ENCODE measurements around the gene EMP2. TPM values are rescaled to one million over a fixed set of nuclear protein-coding genes. Genes with fewer than 3 reads are reported as not detected.

EMP2 gene
- total and polyA plus RNA-seq, 2 of the 4 experiments (the other 2 are of a cell fraction) = 13.8 to 18.3 TPM

- WGBS, 2 experiments (ENCODE audit: extremely low coverage in 2 of 2, insufficient read length in 1 of 2) = no CpG with 5 or more reads among the region's 7 CpGs
- ChIA-PET CTCF (no interaction called here), POLR2A (ENCODE audit: unreplicated experiment) (no interaction called here)
- no peaks in the 10 kb centered on the region for H3K79me1 ChIP-seq (ENCODE audit: low read depth in 1 of 2, low read length in 2 of 2)
- H4K20me1 ChIP-seq (ENCODE audit: insufficient read depth, low read length) = no peaks in the 10 kb centered on the region
- ATAC-seq (ENCODE audit: low read depth) = no peak
- no peak overlapping the region for H2AK5ac ChIP-seq (ENCODE audit: low read depth, low read length)
- in situ Hi-C loops (cut with MboI; ENCODE audit: low sequenced_read_pairs) = loop anchor here (10.0 kb wide), 1 partner anchor 388 kb away; no protein-coding TSS in a partner anchor
- no peak overlapping the region for H3K14ac ChIP-seq (replicated peaks; ENCODE audit: low read depth, low read length)
- no TSS peak for BruUV-seq (replicated peaks)
- no peak overlapping the region for H2BK120ac ChIP-seq (ENCODE audit: low read depth, low read length)
- no peak overlapping the region for H4K5ac ChIP-seq (ENCODE audit: low read depth, low read length)
- intact Hi-C loops (cut with micrococcal nuclease) = no loop called here
- H3K4me3 ChIP-seq (ENCODE audit: insufficient read depth, low read depth, low read length) = no peak overlapping the region
- no peak overlapping the region for H3K27ac ChIP-seq (ENCODE audit: insufficient read depth, low read length)
- 0 out of 2 replicates have a peak, but pooled peaks cover 1% of the 10 kb centered on the region for H3K36me3 ChIP-seq (ENCODE audit: control insufficient read depth, insufficient read depth, low read length)
- no peak overlapping the region for H4K91ac ChIP-seq (ENCODE audit: insufficient read depth, low read depth, low read length)
- H3K18ac ChIP-seq (ENCODE audit: low read depth, low read length) = no peak overlapping the region
- no peak overlapping the region for H2AK9ac ChIP-seq (replicated peaks; ENCODE audit: low read depth, low read length, poor library complexity)
- no peak overlapping the region for H2BK5ac ChIP-seq (ENCODE audit: low read depth, low read length, poor library complexity, severe bottlenecking)
- H3K23ac ChIP-seq (ENCODE audit: low read depth, low read length) = no peak overlapping the region
- H3K4me1 ChIP-seq (ENCODE audit: control insufficient read depth, insufficient read depth, low read length) = no peaks in the 10 kb centered on the region
- H3K4ac ChIP-seq (ENCODE audit: low read depth, low read length) = no peak overlapping the region
- no peaks in the 10 kb centered on the region for H3K9me1 ChIP-seq (ENCODE audit: insufficient read depth, low read length)
- H3K27me3 ChIP-seq (ENCODE audit: control insufficient read depth, insufficient read depth, low read length) = no peaks in the 10 kb centered on the region
- TF ChIP-seq NFE2L2 (IDR thresholded peaks at IDR 0.05; ENCODE audit: low read depth, low read length) (no peak), RAD21 (IDR thresholded peaks at IDR 0.05; ENCODE audit: low read length) (no peak), BHLHE40 (IDR thresholded peaks at IDR 0.05; ENCODE audit: low read depth, low read length) (no peak), MXI1 (IDR thresholded peaks at IDR 0.05; ENCODE audit: borderline replicate concordance, low read depth, low read length) (no peak), RFX5 (IDR thresholded peaks at IDR 0.05; ENCODE audit: low read depth, low read length) (no peak), CEBPB (IDR thresholded peaks at IDR 0.05; ENCODE audit: low read depth, low read length) (no peak), MAFK (IDR thresholded peaks at IDR 0.05; ENCODE audit: low read depth, low read length) (no peak), MAZ (IDR thresholded peaks at IDR 0.05; ENCODE audit: borderline replicate concordance, low read depth, low read length) (no peak), POLR2A (IDR thresholded peaks at IDR 0.05; ENCODE audit: low read depth, low read length) (no peak), USF2 (IDR thresholded peaks at IDR 0.05; ENCODE audit: low read depth, low read length) (no peak), RCOR1 (IDR thresholded peaks at IDR 0.05; ENCODE audit: insufficient replicate concordance, low read length) (no peak), ELK1 (IDR thresholded peaks at IDR 0.05; ENCODE audit: borderline replicate concordance, low read depth, low read length) (no peak), CHD1 (IDR thresholded peaks at IDR 0.05; ENCODE audit: low read depth, low read length) (no peak)
- no peaks in the 10 kb centered on the region for H3K9me3 ChIP-seq (ENCODE audit: control insufficient read depth, insufficient read depth, low read length)
- no peak overlapping the region for H4K8ac ChIP-seq (ENCODE audit: low read depth in 2 of 2, low read length in 2 of 2)
- no peak overlapping the region for H3K56ac ChIP-seq (ENCODE audit: extremely low read depth, insufficient read depth, low read length)
- H3K9ac ChIP-seq (ENCODE audit: low read depth, low read length) = no peak overlapping the region
- H3K4me2 ChIP-seq (ENCODE audit: low read depth, low read length) = no peak overlapping the region
- no peak overlapping the region for H2AFZ ChIP-seq (replicated peaks; ENCODE audit: low read length, poor library complexity)
- H2BK20ac ChIP-seq (ENCODE audit: low read depth, low read length) = no peak overlapping the region
- DNase-seq = no peak
- dilution Hi-C loops (cut with HindIII; ENCODE audit: low sequenced_read_pairs, unreplicated experiment) = no loop called here
- H2BK15ac ChIP-seq (ENCODE audit: low read depth, low read length) = no peak overlapping the region
These were observed 53.4 kb downstream of the EMP2 start for GRCh38 chr16:10526962-10527361.
